GM19468 (cell line): ENCODE measurements around the gene IGFL1.
"Not testable (repeated sequence)": the region's sequence is repeated elsewhere in the genome, so short reads cannot be mapped to it uniquely, and the experiment has no call there.

ENCODE experiments used
- ATAC-seq: cut with Tn5 transposase; IDR thresholded peaks from one replicate; pipeline ENCODE4 v1.9.1; 2021; ENCODE audit warnings: mild to moderate bottlenecking, moderate library complexity, moderate number of reproducible peaks; ENCODE audit not compliant: unreplicated experiment; ENCODE audit errors: extremely low read depth

IGFL1 gene

GRCh38 chr19:46221152-46221551 lies 8.4 kb upstream of the IGFL1 start:
- no peak for ATAC-seq

- ATAC-seq, result no peak
These were observed 7.4 kb upstream of the IGFL1 start for GRCh38 chr19:46221981-46222610.

GRCh38 chr19:46223787-46224186 lies 5.8 kb upstream of the IGFL1 start:
- ATAC-seq, result not testable (repeated sequence)

GRCh38 chr19:46224773-46225172 lies 4.8 kb upstream of the IGFL1 start:
- no peak for ATAC-seq

- ATAC-seq, result no peak
These were observed 4.0 kb upstream of the IGFL1 start for GRCh38 chr19:46225558-46226004.

GRCh38 chr19:46226438-46226973 lies 3.0 kb upstream of the IGFL1 start:
- no peak for ATAC-seq

GRCh38 chr19:46232029-46232428 lies 2.5 kb downstream of the IGFL1 start:
- no peak for ATAC-seq

GRCh38 chr19:46232468-46232867 lies 2.9 kb downstream of the IGFL1 start:
- no peak for ATAC-seq

GRCh38 chr19:46232938-46233621 lies 3.5 kb downstream of the IGFL1 start:
- ATAC-seq, result no peak

GRCh38 chr19:46233871-46234270 lies 4.3 kb downstream of the IGFL1 start:
- ATAC-seq, result not testable (repeated sequence)

- ATAC-seq, result not testable (repeated sequence)
These were observed 8.6 kb downstream of the IGFL1 start for GRCh38 chr19:46238141-46238540.

GRCh38 chr19:46239193-46240024 lies 9.9 kb downstream of the IGFL1 start:
- ATAC-seq, result no peak

GRCh38 chr19:46240693-46241092 lies 11.2 kb downstream of the IGFL1 start:
- no peak for ATAC-seq

GRCh38 chr19:46241626-46242025 lies 12.1 kb downstream of the IGFL1 start:
- no peak for ATAC-seq

GRCh38 chr19:46243081-46243654 lies 13.6 kb downstream of the IGFL1 start:
- not testable (repeated sequence) for ATAC-seq

- no peak for ATAC-seq
These were observed 20.7 kb downstream of the IGFL1 start for GRCh38 chr19:46250076-46250735.

- ATAC-seq, result no peak
These were observed 21.9 kb downstream of the IGFL1 start for GRCh38 chr19:46251416-46251815.

GRCh38 chr19:46254776-46255175 lies 25.2 kb downstream of the IGFL1 start:
- ATAC-seq, result no peak

GRCh38 chr19:46256855-46257254 lies 27.3 kb downstream of the IGFL1 start:
- ATAC-seq, result no peak

- ATAC-seq, result not testable (repeated sequence)
These were observed 32.0 kb downstream of the IGFL1 start for GRCh38 chr19:46261501-46261900.
